ENCODE results near the gene DSG3.

DNA sequence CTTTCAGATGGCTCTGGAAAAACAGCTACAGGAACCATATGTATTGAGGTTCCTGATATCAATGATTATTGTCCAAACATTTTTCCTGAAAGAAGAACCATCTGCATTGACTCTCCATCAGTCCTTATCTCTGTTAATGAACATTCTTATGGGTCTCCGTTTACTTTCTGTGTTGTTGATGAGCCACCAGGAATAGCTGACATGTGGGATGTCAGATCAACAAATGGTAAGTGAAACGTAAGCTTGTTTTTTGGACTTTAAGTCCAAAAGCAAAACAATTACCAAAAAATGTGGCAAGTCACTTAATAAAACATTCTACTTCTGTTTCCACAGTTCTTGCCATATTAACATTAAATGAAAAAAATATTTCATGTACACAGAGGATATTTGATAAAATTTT is 44.1 kb upstream of the DSG3 start:
- TF ChIP-seq, protein P1, sequence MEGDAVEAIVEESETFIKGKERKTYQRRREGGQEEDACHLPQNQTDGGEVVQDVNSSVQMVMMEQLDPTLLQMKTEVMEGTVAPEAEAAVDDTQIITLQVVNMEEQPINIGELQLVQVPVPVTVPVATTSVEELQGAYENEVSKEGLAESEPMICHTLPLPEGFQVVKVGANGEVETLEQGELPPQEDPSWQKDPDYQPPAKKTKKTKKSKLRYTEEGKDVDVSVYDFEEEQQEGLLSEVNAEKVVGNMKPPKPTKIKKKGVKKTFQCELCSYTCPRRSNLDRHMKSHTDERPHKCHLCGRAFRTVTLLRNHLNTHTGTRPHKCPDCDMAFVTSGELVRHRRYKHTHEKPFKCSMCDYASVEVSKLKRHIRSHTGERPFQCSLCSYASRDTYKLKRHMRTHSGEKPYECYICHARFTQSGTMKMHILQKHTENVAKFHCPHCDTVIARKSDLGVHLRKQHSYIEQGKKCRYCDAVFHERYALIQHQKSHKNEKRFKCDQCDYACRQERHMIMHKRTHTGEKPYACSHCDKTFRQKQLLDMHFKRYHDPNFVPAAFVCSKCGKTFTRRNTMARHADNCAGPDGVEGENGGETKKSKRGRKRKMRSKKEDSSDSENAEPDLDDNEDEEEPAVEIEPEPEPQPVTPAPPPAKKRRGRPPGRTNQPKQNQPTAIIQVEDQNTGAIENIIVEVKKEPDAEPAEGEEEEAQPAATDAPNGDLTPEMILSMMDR (IDR thresholded peaks at IDR 0.05; ENCODE audit: low read depth, low read length): no peak
- no peak for TF ChIP-seq EZH2phosphoT487 (IDR thresholded peaks at IDR 0.05; ENCODE audit: low read depth)

Measured in OCI-LY3 (cell line).